ENCODE results near the gene SHTN1.

The SHTN1 gene

GRCh38 chr10:116989439-116989838 lies 15.5 kb downstream of the SHTN1 start:
- TF ChIP-seq POU2F2 (IDR thresholded peaks at IDR 0.05; ENCODE audit: low read depth, low read length) (no peak), POLR2AphosphoS5 (IDR thresholded peaks at IDR 0.05; ENCODE audit: low read depth, low read length) (no peak), PAX5 (IDR thresholded peaks at IDR 0.05; ENCODE audit: insufficient read depth, low read length, severe bottlenecking) (no peak), SPI1 (IDR thresholded peaks at IDR 0.05; ENCODE audit: low read depth, low read length) (no peak), TAF1 (IDR thresholded peaks at IDR 0.05; ENCODE audit: low read depth, low read length) (no peak), POLR2A (IDR thresholded peaks at IDR 0.05; ENCODE audit: low read depth, low read length) (no peak)
- no peak for DNase-seq (ENCODE audit: insufficient read length, low spot score)
- FAIRE-seq: no peak

DNA sequence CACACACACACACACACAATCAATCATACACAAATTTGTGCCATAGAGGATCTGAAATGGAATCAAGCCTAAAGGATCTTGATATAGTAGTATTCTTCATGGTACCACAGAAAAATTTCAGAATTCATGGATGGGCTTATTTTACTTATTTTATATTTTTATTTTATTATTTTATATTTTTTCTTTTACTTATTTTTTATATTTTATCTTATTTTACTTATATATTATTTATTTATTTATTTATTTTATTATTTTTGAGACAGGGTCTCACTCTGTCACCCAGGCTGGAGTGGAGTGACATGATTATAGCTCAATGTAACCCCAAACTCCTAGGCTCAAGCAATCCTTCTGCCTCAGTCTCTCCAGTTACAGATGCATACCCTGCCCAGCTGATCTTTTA lies 16.7 kb downstream of the SHTN1 start:
- no peak for FAIRE-seq
- TF ChIP-seq POLR2AphosphoS5 (IDR thresholded peaks at IDR 0.05; ENCODE audit: low read depth, low read length) (no peak), POU2F2 (IDR thresholded peaks at IDR 0.05; ENCODE audit: low read depth, low read length) (no peak), SPI1 (IDR thresholded peaks at IDR 0.05; ENCODE audit: low read depth, low read length) (no peak), POLR2A (IDR thresholded peaks at IDR 0.05; ENCODE audit: low read depth, low read length) (no peak), TAF1 (IDR thresholded peaks at IDR 0.05; ENCODE audit: low read depth, low read length) (no peak), PAX5 (IDR thresholded peaks at IDR 0.05; ENCODE audit: insufficient read depth, low read length, severe bottlenecking) (no peak)

DNA sequence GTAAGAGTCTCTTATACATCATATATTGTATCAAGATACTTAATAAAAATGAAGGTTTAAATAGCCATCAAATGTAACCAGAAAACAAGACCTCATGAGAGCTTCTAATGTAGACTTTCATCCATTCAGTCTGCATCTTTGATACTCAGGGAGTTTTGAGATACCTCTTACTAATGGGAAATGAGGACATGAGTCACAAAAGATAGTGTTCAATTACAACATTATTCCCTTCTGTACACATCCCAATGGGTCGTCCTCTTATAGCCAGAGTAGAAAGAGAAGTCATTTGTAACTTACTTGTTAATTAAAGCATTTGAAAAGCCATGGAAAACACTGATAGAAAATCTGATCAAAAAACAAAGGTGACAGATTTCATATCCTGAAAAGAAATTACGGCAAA lies 19.4 kb downstream of the SHTN1 start:
- FAIRE-seq: no peak
- TF ChIP-seq SPI1 (IDR thresholded peaks at IDR 0.05; ENCODE audit: low read depth, low read length) (no peak), POLR2AphosphoS5 (IDR thresholded peaks at IDR 0.05; ENCODE audit: low read depth, low read length) (no peak), POU2F2 (IDR thresholded peaks at IDR 0.05; ENCODE audit: low read depth, low read length) (no peak), PAX5 (IDR thresholded peaks at IDR 0.05; ENCODE audit: insufficient read depth, low read length, severe bottlenecking) (no peak), POLR2A (IDR thresholded peaks at IDR 0.05; ENCODE audit: low read depth, low read length) (no peak), TAF1 (IDR thresholded peaks at IDR 0.05; ENCODE audit: low read depth, low read length) (no peak)
- no peak for DNase-seq (ENCODE audit: insufficient read length, low spot score)

More for the DNA sequence above, 16.7 kb downstream of the SHTN1 start:
- no peak for DNase-seq (ENCODE audit: insufficient read length, low spot score)

DNA sequence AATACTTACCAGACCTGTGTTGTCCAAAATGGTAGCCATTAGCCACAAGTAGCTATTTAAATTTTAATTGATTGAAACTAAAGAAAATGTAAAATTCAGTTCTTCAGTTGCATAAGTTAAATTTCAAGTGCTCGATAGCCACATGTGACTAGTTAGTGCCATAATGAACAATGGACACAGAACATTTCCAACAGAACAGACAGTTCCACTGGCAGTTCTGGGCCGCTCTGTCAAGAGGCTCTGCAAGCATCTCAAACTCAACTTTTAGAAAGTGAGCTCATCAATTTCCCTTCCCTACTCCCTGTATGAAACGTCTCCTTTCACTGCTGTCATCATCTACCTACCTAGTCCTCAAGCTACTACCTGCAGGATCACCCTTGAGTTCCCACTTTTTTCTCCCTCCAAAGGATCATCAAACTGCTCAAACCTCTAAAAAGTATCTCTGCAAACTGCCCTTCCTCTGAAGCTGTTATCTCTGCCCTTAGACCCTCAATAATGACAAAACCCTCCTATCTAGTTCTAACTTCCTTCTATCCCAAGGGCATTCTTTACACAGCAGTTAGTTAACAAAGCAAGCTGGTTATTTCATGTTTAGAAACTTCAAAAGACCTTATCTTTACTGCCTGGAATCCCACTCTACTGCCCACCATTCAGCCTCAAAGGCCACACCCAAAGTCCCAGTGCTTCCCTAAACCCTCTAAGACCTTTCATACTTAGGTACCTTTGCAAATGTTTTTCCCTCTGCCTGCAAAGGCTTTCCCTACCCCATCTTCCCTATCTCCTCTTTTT lies 20.6 kb downstream of the SHTN1 start:
- DNase-seq (ENCODE audit: insufficient read length, low spot score): no peak
- TF ChIP-seq TAF1 (IDR thresholded peaks at IDR 0.05; ENCODE audit: low read depth, low read length) (no peak), SPI1 (IDR thresholded peaks at IDR 0.05; ENCODE audit: low read depth, low read length) (no peak), POU2F2 (IDR thresholded peaks at IDR 0.05; ENCODE audit: low read depth, low read length) (no peak), POLR2A (IDR thresholded peaks at IDR 0.05; ENCODE audit: low read depth, low read length) (no peak), PAX5 (IDR thresholded peaks at IDR 0.05; ENCODE audit: insufficient read depth, low read length, severe bottlenecking) (no peak), POLR2AphosphoS5 (IDR thresholded peaks at IDR 0.05; ENCODE audit: low read depth, low read length) (no peak)
- FAIRE-seq: no peak

GRCh38 chr10:116980041-116980440 lies 24.9 kb downstream of the SHTN1 start:
- no peak for TF ChIP-seq SPI1 (IDR thresholded peaks at IDR 0.05; ENCODE audit: low read depth, low read length)
- DNase-seq (ENCODE audit: insufficient read length, low spot score) (no peak), FAIRE-seq (no peak)

GRCh38 chr10:116978901-116979300 lies 26.1 kb downstream of the SHTN1 start:
- TF ChIP-seq SPI1 (IDR thresholded peaks at IDR 0.05; ENCODE audit: low read depth, low read length): no peak
- no peak for TF ChIP-seq TAF1 (IDR thresholded peaks at IDR 0.05; ENCODE audit: low read depth, low read length)
- TF ChIP-seq POLR2A (IDR thresholded peaks at IDR 0.05; ENCODE audit: low read depth, low read length): no peak
- TF ChIP-seq PAX5 (IDR thresholded peaks at IDR 0.05; ENCODE audit: insufficient read depth, low read length, severe bottlenecking): no peak
- no peak for TF ChIP-seq POU2F2 (IDR thresholded peaks at IDR 0.05; ENCODE audit: low read depth, low read length)
- no peak for TF ChIP-seq POLR2AphosphoS5 (IDR thresholded peaks at IDR 0.05; ENCODE audit: low read depth, low read length)
- no peak for FAIRE-seq
- no peak for DNase-seq (ENCODE audit: insufficient read length, low spot score)

DNA sequence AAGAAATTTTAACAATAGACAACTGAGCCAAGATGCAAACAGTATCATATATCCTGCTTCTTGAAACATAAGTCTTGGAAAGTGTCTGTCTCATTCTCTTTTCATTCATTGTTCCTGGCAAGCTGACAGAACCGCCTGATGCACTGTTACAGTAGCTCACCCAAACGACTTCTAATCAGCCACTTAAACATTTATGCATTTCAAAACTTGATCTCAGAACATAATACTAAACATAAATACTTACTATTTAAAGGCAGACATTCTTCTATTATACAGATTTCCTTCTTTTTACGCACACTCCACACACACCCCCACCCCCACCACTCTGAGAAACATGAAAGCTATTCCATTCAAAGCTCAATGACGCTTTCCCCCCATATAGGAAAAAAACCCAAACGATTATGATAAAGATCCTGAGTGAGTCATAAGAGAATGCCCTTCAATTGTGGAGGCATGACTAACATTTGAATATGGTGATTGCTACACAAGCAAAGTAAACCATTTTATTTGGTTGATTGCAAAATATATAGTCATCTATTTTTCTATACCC lies 30.5 kb downstream of the SHTN1 start:
- FAIRE-seq (no peak), DNase-seq (ENCODE audit: insufficient read length, low spot score) (no peak)
- TF ChIP-seq TAF1 (IDR thresholded peaks at IDR 0.05; ENCODE audit: low read depth, low read length) (no peak), POLR2AphosphoS5 (IDR thresholded peaks at IDR 0.05; ENCODE audit: low read depth, low read length) (no peak), PAX5 (IDR thresholded peaks at IDR 0.05; ENCODE audit: insufficient read depth, low read length, severe bottlenecking) (no peak), POU2F2 (IDR thresholded peaks at IDR 0.05; ENCODE audit: low read depth, low read length) (no peak), SPI1 (IDR thresholded peaks at IDR 0.05; ENCODE audit: low read depth, low read length) (no peak), POLR2A (IDR thresholded peaks at IDR 0.05; ENCODE audit: low read depth, low read length) (no peak)

DNA sequence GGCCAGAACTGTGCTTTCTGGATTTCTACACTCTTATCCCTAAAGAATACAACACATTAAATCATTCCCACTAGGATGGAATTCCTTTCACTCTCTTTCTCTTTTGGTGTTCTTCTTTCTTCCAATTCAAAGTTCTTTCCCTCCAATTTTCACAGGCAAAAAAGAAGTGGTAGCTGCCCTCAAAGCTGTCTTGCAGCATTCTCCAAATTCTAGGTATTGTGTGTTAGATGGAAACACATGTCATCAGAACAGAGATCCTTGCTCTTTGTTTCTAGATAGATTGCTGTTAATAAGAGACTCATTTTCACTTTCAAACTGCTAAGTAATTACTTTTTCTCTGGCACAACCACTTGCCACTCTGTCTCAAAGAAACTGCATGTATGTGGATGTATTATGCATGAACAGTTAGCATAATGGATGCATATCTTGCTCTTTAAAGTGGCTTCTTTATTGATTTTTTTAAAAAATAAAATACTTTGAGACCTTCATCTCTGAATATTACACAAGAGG lies 31.0 kb downstream of the SHTN1 start:
- TF ChIP-seq POLR2A (IDR thresholded peaks at IDR 0.05; ENCODE audit: low read depth, low read length) (no peak), SPI1 (IDR thresholded peaks at IDR 0.05; ENCODE audit: low read depth, low read length) (no peak), TAF1 (IDR thresholded peaks at IDR 0.05; ENCODE audit: low read depth, low read length) (no peak), POU2F2 (IDR thresholded peaks at IDR 0.05; ENCODE audit: low read depth, low read length) (no peak), POLR2AphosphoS5 (IDR thresholded peaks at IDR 0.05; ENCODE audit: low read depth, low read length) (no peak), PAX5 (IDR thresholded peaks at IDR 0.05; ENCODE audit: insufficient read depth, low read length, severe bottlenecking) (no peak)
- FAIRE-seq (no peak), DNase-seq (ENCODE audit: insufficient read length, low spot score) (no peak)

- TF ChIP-seq SPI1 (IDR thresholded peaks at IDR 0.05; ENCODE audit: low read depth, low read length): no peak
- no peak for TF ChIP-seq POU2F2 (IDR thresholded peaks at IDR 0.05; ENCODE audit: low read depth, low read length)
- TF ChIP-seq TAF1 (IDR thresholded peaks at IDR 0.05; ENCODE audit: low read depth, low read length): no peak
- TF ChIP-seq POLR2AphosphoS5 (IDR thresholded peaks at IDR 0.05; ENCODE audit: low read depth, low read length): no peak
- TF ChIP-seq POLR2A (IDR thresholded peaks at IDR 0.05; ENCODE audit: low read depth, low read length): no peak
- TF ChIP-seq PAX5 (IDR thresholded peaks at IDR 0.05; ENCODE audit: insufficient read depth, low read length, severe bottlenecking): no peak
- DNase-seq (ENCODE audit: insufficient read length, low spot score) (no peak), FAIRE-seq (no peak)
These were observed 31.5 kb downstream of the SHTN1 start for GRCh38 chr10:116973371-116973905.

All from GM12891 (cell line).